ENCODE measurements around the gene DESI1. TPM values are rescaled to one million over a fixed set of nuclear protein-coding genes. Genes with fewer than 3 reads are reported as not detected.
A peak's percentile ranks its signal among the peaks of the same experiment; 100 is the strongest.
"Not testable (repeated sequence)": the region's sequence is repeated elsewhere in the genome, so short reads cannot be mapped to it uniquely, and the experiment has no call there.

The DESI1 gene
- 21.4 and 29.4 TPM in 2 replicates for total RNA-seq (2014; rRNA removed; shearing (Covaris generic))

DNA sequence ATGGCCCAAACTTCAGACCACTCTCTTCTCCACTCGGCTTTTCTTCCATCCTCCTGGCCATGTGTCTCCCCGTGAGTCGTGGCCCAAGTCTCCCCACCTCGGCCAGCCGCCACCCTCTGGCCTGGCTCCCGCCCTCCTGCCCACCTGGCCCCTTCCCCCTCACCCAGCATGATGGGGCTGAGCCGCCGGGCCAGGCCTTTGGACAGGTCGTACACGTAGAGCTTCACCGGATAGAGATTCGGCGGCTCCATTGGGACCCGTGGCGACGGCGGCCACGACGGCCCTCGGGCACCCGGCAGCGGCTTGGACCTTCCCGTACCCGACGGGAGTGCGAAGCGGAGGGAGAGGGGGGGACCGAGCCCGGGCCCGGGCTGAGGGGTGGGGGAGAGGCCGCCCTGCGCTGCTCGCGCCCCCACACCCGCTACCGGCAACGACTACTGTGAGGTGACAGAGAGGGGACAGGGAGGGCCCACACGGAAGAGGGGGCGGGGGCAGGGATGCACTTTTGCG is at the start of gene DESI1:
TSS of gene DESI1 (minus strand) at position 455 of the 510 bp plus-strand sequence. CDS start at position 251, 204 bp downstream.
- Histone ChIP-seq H3K36me3 (replicated peaks; ENCODE audit: control insufficient read depth, insufficient read depth, low read length) (peaks cover 15% of the 10 kb centered on the region), H3K27me3 (ENCODE audit: control insufficient read depth, insufficient read depth, low read length) (no peaks in the 10 kb centered on the region)
- DNase-seq: no peak

DNA sequence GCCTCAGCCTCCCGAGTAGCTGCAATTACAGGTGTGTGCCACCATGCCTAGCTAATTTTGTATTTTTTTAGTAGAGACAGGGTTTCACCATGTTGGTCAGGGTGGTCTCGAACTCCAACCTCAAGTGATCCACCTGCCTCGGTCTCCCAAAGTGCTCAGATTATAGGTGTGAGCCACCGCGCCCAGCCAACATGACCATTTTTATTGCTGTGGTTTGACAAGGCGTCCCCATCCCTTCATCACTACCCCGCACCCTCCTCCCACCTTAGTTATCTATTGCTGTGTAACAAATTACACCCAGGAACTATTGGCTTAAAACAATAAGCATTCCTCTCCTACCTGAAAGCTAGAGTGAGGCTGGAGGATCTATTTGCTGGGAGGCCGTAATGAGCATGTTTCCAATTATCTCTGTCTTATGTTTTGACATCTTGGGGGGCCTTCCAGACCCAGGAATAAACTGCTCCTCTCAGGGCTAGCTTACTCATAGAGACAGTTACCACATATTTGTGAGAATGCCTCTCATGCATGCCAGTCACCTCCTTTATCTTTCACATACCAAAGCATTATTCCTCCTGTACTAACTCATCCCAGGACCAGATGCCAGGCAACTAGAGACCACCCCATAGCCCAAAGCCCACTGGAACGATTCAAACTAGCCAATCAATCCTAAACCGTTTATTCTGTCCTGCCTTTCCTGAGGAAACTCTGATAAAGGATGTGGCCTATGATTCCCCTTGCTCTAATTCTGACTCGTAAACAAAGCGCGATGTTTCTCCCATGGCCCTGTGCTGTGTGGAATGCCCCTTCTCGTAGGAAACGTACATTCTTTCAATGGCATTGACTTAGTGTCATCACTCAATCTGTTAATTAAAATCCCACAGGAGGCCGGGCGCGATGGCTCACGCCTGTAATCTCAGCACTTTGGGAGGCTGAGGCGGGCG is 48.4 kb upstream of the DESI1 start:
- no peak for DNase-seq
- H3K4me3 ChIP-seq (ENCODE audit: insufficient read depth, low read depth, low read length): no peak overlapping the region
- peaks cover 5% of the 10 kb centered on the region for H3K36me3 ChIP-seq (replicated peaks; ENCODE audit: control insufficient read depth, insufficient read depth, low read length)
- H3K27me3 ChIP-seq (ENCODE audit: control insufficient read depth, insufficient read depth, low read length): no peaks in the 10 kb centered on the region

More for the DNA sequence above, at the start of gene DESI1:
- peak within 1 kb of the TSS; percentile 93 for H3K4me3 ChIP-seq (ENCODE audit: insufficient read depth, low read depth, low read length)

DNA sequence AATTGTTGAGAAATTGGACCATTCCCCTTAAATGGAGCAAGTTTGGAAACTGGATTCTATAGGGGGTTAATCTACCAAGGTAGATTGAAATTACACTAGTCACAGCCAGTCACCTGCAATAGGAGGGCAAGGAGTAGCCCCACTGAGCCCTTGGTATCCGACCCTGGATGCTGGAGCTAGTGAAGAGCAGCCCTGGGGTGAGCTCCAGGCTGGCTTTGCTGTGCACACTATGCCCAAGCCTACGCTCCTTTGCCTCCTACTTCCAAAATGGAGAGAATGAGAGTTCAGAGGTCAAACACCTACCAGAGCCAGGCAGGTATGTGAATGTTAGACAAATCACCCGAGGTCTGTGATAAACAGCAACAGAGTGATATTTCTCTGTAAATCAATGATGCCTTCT is 44.1 kb upstream of the DESI1 start:
- no peaks in the 10 kb centered on the region for H3K27me3 ChIP-seq (ENCODE audit: control insufficient read depth, insufficient read depth, low read length)
- DNase-seq: no peak
- H3K36me3 ChIP-seq (replicated peaks; ENCODE audit: control insufficient read depth, insufficient read depth, low read length): peaks cover 21% of the 10 kb centered on the region
- no peak overlapping the region for H3K4me3 ChIP-seq (ENCODE audit: insufficient read depth, low read depth, low read length)

DNA sequence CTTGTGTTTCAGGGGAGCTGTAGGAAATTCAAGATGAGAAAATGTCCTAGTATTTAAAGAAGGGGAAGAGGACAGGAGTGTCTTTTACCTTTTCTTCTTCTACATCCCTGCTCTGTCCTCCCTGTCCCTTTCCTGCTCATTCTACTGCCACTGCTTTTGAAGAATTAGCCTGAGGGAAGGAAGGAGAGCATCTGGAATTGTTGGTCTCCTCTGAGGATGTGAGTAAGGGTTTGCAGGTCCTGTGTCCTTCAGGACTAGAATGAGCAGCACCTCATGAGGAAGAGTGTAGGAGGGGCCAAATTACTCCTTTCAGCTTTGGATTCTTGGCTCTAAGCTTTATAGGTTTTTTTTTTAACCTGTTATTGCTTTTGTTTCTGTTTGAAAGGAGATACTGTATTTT is 43.6 kb upstream of the DESI1 start:
- H3K27me3 ChIP-seq (ENCODE audit: control insufficient read depth, insufficient read depth, low read length): no peaks in the 10 kb centered on the region
- DNase-seq: no peak
- peaks cover 24% of the 10 kb centered on the region for H3K36me3 ChIP-seq (replicated peaks; ENCODE audit: control insufficient read depth, insufficient read depth, low read length)
- H3K4me3 ChIP-seq (ENCODE audit: insufficient read depth, low read depth, low read length): no peak overlapping the region

DNA sequence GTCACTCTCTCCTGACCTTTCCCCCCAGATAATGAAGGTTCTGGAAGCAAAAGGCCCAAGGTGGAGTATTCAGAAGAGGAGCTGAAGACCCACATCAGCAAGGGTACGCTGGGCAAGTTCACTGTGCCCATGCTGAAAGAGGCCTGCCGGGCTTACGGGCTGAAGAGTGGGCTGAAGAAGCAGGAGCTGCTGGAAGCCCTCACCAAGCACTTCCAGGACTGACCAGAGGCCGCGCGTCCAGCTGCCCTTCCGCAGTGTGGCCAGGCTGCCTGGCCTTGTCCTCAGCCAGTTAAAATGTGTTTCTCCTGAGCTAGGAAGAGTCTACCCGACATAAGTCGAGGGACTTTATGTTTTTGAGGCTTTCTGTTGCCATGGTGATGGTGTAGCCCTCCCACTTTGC is 42.8 kb upstream of the DESI1 start:
- peaks cover 29% of the 10 kb centered on the region for H3K36me3 ChIP-seq (replicated peaks; ENCODE audit: control insufficient read depth, insufficient read depth, low read length)
- DNase-seq; H3K4me3 ChIP-seq (ENCODE audit: insufficient read depth, low read depth, low read length); H3K27me3 ChIP-seq (ENCODE audit: control insufficient read depth, insufficient read depth, low read length): not testable (repeated sequence)

DNA sequence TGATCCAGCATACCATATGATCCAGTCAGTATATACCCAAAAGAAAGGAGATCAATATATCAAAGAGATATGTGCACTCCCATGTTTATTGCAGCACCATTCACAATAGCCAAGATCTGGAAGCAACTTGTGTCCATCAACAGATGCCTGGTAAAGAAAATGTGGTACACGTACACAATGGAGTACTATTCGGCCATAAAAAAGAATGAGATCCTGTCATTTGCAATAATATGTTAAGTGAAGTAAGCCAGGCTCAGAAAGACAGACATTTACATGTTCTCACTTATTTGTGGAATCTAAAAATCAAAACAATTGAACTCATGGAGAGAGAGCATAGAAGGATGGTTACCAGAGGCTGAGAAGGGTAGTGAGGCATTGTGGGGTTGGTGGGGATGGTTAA is 40.9 kb upstream of the DESI1 start:
- DNase-seq: no peak
- Histone ChIP-seq H3K27me3 (ENCODE audit: control insufficient read depth, insufficient read depth, low read length) (no peaks in the 10 kb centered on the region), H3K36me3 (replicated peaks; ENCODE audit: control insufficient read depth, insufficient read depth, low read length) (peaks cover 41% of the 10 kb centered on the region)

DNA sequence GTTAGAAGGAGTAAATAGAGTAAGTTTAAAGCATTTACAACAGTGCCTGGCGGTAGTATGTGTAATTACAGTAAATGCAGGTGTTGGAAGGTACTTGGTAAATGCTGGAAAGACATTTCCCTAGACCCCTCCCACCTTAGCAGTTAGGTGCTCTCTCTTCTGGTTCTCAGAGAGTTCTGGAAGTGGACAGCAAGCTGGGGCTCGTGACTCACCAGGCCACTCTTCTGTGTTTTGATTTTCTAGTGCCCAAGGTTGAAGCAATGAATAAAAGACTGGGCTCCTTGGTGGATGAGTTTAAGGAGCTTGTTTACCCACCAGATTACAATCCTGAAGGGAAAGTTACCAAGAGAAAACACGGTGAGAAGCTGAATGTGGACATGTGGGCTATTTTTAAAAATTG is 40.2 kb upstream of the DESI1 start:
- H3K4me3 ChIP-seq (ENCODE audit: insufficient read depth, low read depth, low read length): no peak overlapping the region
- H3K36me3 ChIP-seq (replicated peaks; ENCODE audit: control insufficient read depth, insufficient read depth, low read length): peaks cover 42% of the 10 kb centered on the region
- H3K27me3 ChIP-seq (ENCODE audit: control insufficient read depth, insufficient read depth, low read length): no peaks in the 10 kb centered on the region
- DNase-seq: no peak

More for the DNA sequence above, 40.9 kb upstream of the DESI1 start:
- no peak overlapping the region for H3K4me3 ChIP-seq (ENCODE audit: insufficient read depth, low read depth, low read length)

DNA sequence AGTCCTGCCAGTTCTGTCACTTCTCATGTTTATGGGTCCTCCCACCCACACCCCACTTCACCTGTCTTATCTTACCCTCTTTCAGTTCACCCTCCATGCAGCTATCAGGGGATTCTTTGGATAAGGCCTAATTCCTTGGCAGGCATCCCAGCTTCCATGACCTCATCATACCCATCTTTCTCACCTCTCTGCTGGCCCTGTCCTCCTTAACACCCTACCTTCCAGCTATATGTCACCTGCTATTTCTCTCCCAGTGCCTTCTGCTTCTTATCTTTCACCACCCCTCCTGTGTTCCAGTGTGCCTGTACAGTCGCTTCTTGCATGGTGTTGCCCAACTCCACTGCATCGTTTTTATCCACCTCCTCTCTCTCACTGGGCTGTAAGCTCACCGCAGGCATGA is 39.6 kb upstream of the DESI1 start:
- Histone ChIP-seq H3K4me3 (ENCODE audit: insufficient read depth, low read depth, low read length) (no peak overlapping the region), H3K36me3 (replicated peaks; ENCODE audit: control insufficient read depth, insufficient read depth, low read length) (peaks cover 48% of the 10 kb centered on the region), H3K27me3 (ENCODE audit: control insufficient read depth, insufficient read depth, low read length) (no peaks in the 10 kb centered on the region)
- no peak for DNase-seq

DNA sequence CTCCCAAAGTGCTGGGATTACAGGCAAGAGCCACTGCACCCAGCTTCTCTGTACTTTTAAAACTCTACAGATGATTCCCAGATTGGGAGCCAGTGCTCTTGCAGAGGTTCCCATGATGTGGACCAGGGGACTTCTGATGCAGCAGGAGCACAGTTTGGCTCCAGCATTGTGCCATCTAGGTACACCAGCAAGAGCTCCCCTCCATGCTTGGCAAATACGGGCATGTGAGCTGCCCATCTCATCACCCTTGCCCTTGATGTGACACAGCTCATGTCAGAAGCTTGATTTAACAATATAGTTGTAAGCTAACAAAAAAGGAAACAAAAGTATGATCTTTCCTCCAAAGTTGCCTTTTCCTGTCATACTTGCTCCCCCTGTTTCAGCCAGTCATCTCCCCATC is 39.1 kb upstream of the DESI1 start:
- Histone ChIP-seq H3K4me3 (ENCODE audit: insufficient read depth, low read depth, low read length) (no peak overlapping the region), H3K27me3 (ENCODE audit: control insufficient read depth, insufficient read depth, low read length) (no peaks in the 10 kb centered on the region), H3K36me3 (replicated peaks; ENCODE audit: control insufficient read depth, insufficient read depth, low read length) (peaks cover 48% of the 10 kb centered on the region)
- no peak for DNase-seq

DNA sequence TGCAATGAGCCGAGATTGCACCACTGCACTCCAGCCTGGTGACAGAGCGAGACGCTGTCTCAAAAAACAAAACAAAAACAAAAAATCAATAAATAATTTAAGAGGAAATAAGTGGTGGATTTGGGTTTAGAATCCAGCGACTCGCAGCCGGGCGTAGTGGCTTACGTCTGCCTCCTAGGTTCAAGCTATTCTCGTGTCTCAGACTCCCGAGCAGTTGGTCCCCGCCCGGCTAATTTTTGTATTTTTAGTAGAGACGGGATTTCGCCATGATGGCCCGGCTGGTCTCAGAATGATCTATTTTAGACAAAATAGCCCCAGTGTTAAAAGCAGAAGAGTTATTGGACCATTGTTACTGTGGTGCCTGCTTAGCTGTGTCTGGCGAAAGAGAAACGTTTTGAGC is 38.0 kb upstream of the DESI1 start:
- Histone ChIP-seq H3K4me3 (ENCODE audit: insufficient read depth, low read depth, low read length) (no peak overlapping the region), H3K27me3 (ENCODE audit: control insufficient read depth, insufficient read depth, low read length) (no peaks in the 10 kb centered on the region), H3K36me3 (replicated peaks; ENCODE audit: control insufficient read depth, insufficient read depth, low read length) (peaks cover 56% of the 10 kb centered on the region)
- no peak for DNase-seq

DNA sequence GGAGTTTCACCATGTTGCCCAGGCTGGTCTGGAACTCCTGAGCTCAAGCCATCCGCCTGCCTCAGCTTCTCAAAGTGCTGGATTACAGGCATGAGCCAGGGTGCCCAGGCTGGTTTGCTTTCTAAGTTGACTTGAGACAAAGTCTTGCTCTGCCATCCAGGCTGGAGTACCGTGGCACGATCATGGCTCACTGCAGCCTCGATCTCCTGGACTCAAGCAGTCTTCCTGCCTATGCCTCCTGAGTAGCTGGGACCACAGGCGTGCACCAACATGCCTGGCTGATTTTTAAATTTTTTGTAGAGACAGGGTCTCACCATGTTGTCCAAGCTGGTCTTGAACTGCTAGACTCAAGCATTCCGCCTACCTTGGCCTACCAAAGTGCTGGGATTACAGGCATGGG is 36.9 kb upstream of the DESI1 start:
- H3K36me3 ChIP-seq (replicated peaks; ENCODE audit: control insufficient read depth, insufficient read depth, low read length): peaks cover 61% of the 10 kb centered on the region
- no peak overlapping the region for H3K4me3 ChIP-seq (ENCODE audit: insufficient read depth, low read depth, low read length)
- no peak for DNase-seq
- H3K27me3 ChIP-seq (ENCODE audit: control insufficient read depth, insufficient read depth, low read length): no peaks in the 10 kb centered on the region

DNA sequence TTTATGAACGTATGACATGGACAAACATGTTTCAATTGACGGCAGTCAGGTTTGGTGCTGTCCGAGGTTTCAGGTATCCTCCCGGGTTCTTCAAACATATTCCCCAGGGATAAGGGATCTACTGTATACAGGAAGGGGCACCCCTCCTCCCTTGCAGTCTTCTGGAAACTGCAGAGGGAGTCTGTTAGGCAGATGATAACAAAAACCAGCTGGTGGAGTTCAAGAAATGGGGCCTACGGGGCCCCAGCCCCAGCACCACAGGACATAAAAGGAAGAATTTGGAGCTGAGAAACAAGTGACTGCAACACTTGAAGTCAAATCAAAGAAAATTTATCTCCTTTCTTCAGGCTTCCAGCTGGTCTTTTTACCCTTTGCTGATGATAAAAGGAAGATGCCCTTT is 35.7 kb upstream of the DESI1 start:
- Histone ChIP-seq H3K36me3 (replicated peaks; ENCODE audit: control insufficient read depth, insufficient read depth, low read length) (peaks cover 61% of the 10 kb centered on the region), H3K27me3 (ENCODE audit: control insufficient read depth, insufficient read depth, low read length) (no peaks in the 10 kb centered on the region), H3K4me3 (ENCODE audit: insufficient read depth, low read depth, low read length) (no peak overlapping the region)
- no peak for DNase-seq

DNA sequence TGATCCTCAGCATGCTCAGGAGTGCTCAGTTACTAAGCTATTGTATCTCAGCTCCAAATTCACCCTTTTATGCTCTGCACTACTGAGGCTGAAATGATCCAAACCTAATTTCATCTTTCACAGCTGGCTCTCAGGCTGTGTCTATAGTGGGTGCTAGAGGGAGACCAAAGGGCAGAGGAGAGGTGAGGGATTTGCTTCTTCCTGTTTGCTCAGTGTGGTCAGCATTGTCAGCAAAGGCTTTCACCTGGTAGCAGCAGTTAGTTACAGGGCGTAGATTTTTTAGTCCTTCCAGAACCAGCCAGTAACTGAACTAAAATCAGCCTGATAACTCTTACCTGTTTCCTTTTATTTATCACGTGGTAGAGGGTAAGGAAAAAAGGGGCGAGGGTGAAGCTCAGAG is 33.5 kb upstream of the DESI1 start:
- Histone ChIP-seq H3K36me3 (replicated peaks; ENCODE audit: control insufficient read depth, insufficient read depth, low read length) (peaks cover 60% of the 10 kb centered on the region), H3K27me3 (ENCODE audit: control insufficient read depth, insufficient read depth, low read length) (no peaks in the 10 kb centered on the region), H3K4me3 (ENCODE audit: insufficient read depth, low read depth, low read length) (no peak overlapping the region)
- no peak for DNase-seq

DNA sequence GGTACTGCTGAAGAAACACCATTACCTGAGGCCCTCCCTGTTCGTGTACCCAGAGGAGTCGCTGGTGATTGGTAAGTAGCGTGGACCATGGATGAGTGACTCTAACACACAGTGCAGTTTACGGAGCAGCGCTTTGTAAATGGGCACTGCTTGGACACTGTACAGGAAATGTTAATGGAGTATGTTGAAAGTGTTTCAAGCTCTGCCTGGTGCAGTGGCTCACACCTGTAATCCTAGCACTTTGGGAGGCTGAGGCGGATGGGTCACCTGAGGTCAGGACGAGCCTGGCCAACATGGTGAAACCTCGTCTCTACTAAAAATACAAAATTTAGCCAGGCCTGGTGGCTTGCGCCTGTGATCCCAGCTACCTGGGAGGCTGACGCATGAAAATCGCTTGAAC is 30.0 kb upstream of the DESI1 start:
- Histone ChIP-seq H3K4me3 (ENCODE audit: insufficient read depth, low read depth, low read length) (no peak overlapping the region), H3K27me3 (ENCODE audit: control insufficient read depth, insufficient read depth, low read length) (no peaks in the 10 kb centered on the region), H3K36me3 (replicated peaks; ENCODE audit: control insufficient read depth, insufficient read depth, low read length) (peaks cover 56% of the 10 kb centered on the region)
- no peak for DNase-seq

DNA sequence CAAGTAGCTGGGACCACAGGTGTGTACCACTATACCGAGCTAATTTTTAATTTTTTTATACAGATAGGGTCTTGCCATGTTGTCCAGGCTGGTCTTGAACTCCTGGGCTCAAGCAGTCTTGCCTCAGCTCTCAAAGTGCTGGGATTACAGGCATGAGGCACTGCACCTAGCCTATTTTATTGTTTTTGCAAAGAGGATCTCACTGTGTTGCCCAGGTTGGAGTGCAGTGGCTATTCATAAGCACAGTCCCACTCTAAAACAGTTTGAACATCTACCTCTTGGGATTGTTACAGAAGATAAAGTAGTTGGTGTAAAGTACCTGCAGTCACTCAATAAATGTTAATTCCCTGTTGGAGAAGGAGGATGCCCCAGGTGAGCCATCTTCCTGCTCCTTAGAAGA is 29.4 kb upstream of the DESI1 start:
- Histone ChIP-seq H3K4me3 (ENCODE audit: insufficient read depth, low read depth, low read length) (no peak overlapping the region), H3K27me3 (ENCODE audit: control insufficient read depth, insufficient read depth, low read length) (no peaks in the 10 kb centered on the region), H3K36me3 (replicated peaks; ENCODE audit: control insufficient read depth, insufficient read depth, low read length) (peaks cover 56% of the 10 kb centered on the region)
- no peak for DNase-seq
